Upper lobe of left lung (tissue), 6 donors: Measurements from ENCODE around the gene C1orf159. TPM values are rescaled to one million over a fixed set of nuclear protein-coding genes. Genes with fewer than 3 reads are reported as not detected.

Experiments
- ATAC-seq, 2 donors: fragments of 200-7000 bp; cut with Tn5 transposase; one replicate each; pipeline ENCODE4 v1.9.1; 2022; ENCODE audit warnings: mild to moderate bottlenecking in 2 of 2, moderate library complexity in 2 of 2; ENCODE audit not compliant: low FRiP score in 2 of 2
- DNase-seq, 2 donors: peaks; one replicate each; pipeline ENCODE4 v3.0.0-alpha.2; 2019 to 2020
- H3K27ac ChIP-seq, 4 donors: fragments of 200-600 bp; sonication (generic); one replicate each; pipeline ENCODE4 v1.5.1; 2016 to 2019
- H3K27me3 ChIP-seq, 4 donors: fragments of 200-600 bp; sonication (generic); one replicate each; pipeline ENCODE4 v1.5.1; 2017 to 2019
- H3K36me3 ChIP-seq, 4 donors: fragments of 200-600 bp; sonication (generic); one replicate each; pipeline ENCODE4 v1.5.1; 2016 to 2019
- H3K4me1 ChIP-seq, 4 donors: fragments of 200-600 bp; sonication (generic); one replicate each; pipeline ENCODE4 v1.5.1; 2018 to 2019
- H3K4me3 ChIP-seq, 4 donors: fragments of 200-600 bp; sonication (generic); one replicate each; pipeline ENCODE4 v1.5.1; 2017 to 2019; ENCODE audit warnings: mild to moderate bottlenecking in 2 of 4, moderate library complexity in 1 of 4
- H3K9me3 ChIP-seq, 4 donors: fragments of 200-600 bp; sonication (generic); one replicate each; pipeline ENCODE4 v1.5.1; 2018 to 2019
- EP300 ChIP-seq, 4 donors: sonication (generic); formaldehyde crosslinking; IDR thresholded peaks; one replicate each; pipeline ENCODE4 v1.5.1; 2017; ENCODE audit warnings: antibody characterized with exemption in 4 of 4, control low read depth in 2 of 4
- POLR2A ChIP-seq, 4 donors: fragments of 450-650 bp; IDR thresholded peaks; one replicate each; pipeline ENCODE4 v1.5.1; 2016 to 2017; ENCODE audit warnings: antibody characterized with exemption in 4 of 4, mild to moderate bottlenecking in 2 of 4
- POLR2AphosphoS5 ChIP-seq, 2 donors: sonication (generic); formaldehyde crosslinking; IDR thresholded peaks; one replicate each; pipeline ENCODE4 v1.5.1; 2017; ENCODE audit warnings: antibody characterized with exemption in 2 of 2
- WGBS, 2 donors: methylation state at CpG; one replicate each; pipeline ENCODE4 v1.1.5; 2017 to 2018; 5-methylcytosine and 5-hydroxymethylcytosine counted together
- total RNA-seq, 6 donors: library from RNA; depleted of rRNA in 4 of 6; stranded (reverse); fragments of >200 nt in 4 of 6; gene quantifications; one replicate each; pipeline versions ENCODE4 v1.1.0 to v1.2.1, GENCODE V29; 2016 to 2021
- TF ChIP-seq, protein P1 (sequence below), 6 experiments: fragments of 450-650 bp in 4 of 6; fragments of 200-600 bp in 2 of 6; sonication (generic) in 2 of 6; IDR thresholded peaks; one replicate each; pipeline ENCODE4 v1.5.1; 2016 to 2019; ENCODE audit warnings: antibody characterized with exemption in 6 of 6
- donor health status: DM: no; HTN: no; CAD: no; lungs with moderate emphysema.
- donor health status: DM: no; HTN: yes; CAD: no; lungs with severe emphysema.

The C1orf159 gene
- total RNA-seq, 6 donors from 2014 or later: 5.7 to 34.6 (median 15.2) TPM

GRCh38 chr1:1150100-1150499 is 34.2 kb upstream of the C1orf159 start:
- Histone ChIP-seq H3K27ac (no peak overlapping the region), H3K9me3 (no peaks in the 10 kb centered on the region), H3K36me3 (no peaks in the 10 kb centered on the region), H3K27me3 (no peaks in the 10 kb centered on the region), H3K4me1 (peaks cover 0 to under 1% (median under 1%) of the 10 kb centered on the region in 4 donors), H3K4me3 (no peak overlapping the region)
- 95% methylated on average over 7 of the region's 12 CpGs; no CpG with 5 or more reads in 1 of the 2 donors for WGBS, 2 donors
- TF ChIP-seq POLR2A (IDR thresholded peaks at IDR 0.05) (no peak), EP300 (IDR thresholded peaks at IDR 0.05) (no peak)
- DNase-seq (no peak), ATAC-seq (no peak)

- H3K27ac ChIP-seq: no peak overlapping the region
- no peak for ATAC-seq
- no peaks in the 10 kb centered on the region for H3K9me3 ChIP-seq
- TF ChIP-seq EP300 (IDR thresholded peaks at IDR 0.05) (no peak), POLR2A (IDR thresholded peaks at IDR 0.05) (no peak), POLR2AphosphoS5 (IDR thresholded peaks at IDR 0.05) (no peak)
- TF ChIP-seq, protein P1, sequence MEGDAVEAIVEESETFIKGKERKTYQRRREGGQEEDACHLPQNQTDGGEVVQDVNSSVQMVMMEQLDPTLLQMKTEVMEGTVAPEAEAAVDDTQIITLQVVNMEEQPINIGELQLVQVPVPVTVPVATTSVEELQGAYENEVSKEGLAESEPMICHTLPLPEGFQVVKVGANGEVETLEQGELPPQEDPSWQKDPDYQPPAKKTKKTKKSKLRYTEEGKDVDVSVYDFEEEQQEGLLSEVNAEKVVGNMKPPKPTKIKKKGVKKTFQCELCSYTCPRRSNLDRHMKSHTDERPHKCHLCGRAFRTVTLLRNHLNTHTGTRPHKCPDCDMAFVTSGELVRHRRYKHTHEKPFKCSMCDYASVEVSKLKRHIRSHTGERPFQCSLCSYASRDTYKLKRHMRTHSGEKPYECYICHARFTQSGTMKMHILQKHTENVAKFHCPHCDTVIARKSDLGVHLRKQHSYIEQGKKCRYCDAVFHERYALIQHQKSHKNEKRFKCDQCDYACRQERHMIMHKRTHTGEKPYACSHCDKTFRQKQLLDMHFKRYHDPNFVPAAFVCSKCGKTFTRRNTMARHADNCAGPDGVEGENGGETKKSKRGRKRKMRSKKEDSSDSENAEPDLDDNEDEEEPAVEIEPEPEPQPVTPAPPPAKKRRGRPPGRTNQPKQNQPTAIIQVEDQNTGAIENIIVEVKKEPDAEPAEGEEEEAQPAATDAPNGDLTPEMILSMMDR (IDR thresholded peaks at IDR 0.05): no peak
- peaks cover 0 to 8% (median 6%) of the 10 kb centered on the region in 4 donors for H3K4me1 ChIP-seq
- no peaks in the 10 kb centered on the region for H3K36me3 ChIP-seq
- H3K27me3 ChIP-seq: no peaks in the 10 kb centered on the region
- 83 to 86% methylated on average over 14 to 15 of the region's 15 CpGs for WGBS, 2 donors
- DNase-seq: peak in 1 of 2 donors; percentile 80
- H3K4me3 ChIP-seq: no peak overlapping the region
Observed at GRCh38 chr1:1149416-1149815, 33.5 kb upstream of the C1orf159 start.

DNA sequence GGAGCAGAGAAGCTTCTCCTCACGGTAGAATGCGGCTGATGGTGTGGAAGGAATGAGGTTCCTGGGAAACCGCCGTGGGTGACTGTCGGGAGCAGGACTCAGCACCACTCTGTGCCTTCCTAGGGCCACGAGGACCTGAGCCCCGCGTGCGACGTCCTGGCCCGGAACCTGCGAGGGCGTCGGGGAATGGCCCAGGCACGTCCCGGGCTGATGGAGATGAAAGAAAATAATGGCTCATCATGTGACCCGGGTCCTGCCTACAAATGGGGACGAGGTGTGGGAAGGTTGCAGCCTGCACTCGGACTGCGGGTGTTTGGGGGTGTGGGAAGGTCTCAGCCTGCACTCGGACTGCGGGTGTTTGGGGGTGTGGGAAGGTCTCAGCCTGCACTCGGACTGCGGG is 32.7 kb upstream of the C1orf159 start:
- H3K9me3 ChIP-seq: no peaks in the 10 kb centered on the region
- H3K4me1 ChIP-seq: peaks cover 0 to 14% (median 12%) of the 10 kb centered on the region in 4 donors
- H3K36me3 ChIP-seq: no peaks in the 10 kb centered on the region
- TF ChIP-seq EP300 (IDR thresholded peaks at IDR 0.05) (no peak), POLR2A (IDR thresholded peaks at IDR 0.05) (no peak)
- TF ChIP-seq, protein P1 (IDR thresholded peaks at IDR 0.05): no peak
- WGBS, 2 donors: 71 to 84% methylated on average over 11 to 24 of the region's 24 CpGs
- ATAC-seq (no peak), DNase-seq (peak in 1 of 2 donors; percentile 69)
- H3K4me3 ChIP-seq: no peak overlapping the region
- H3K27me3 ChIP-seq: no peaks in the 10 kb centered on the region
- no peak overlapping the region for H3K27ac ChIP-seq

GRCh38 chr1:1148061-1148460 is 32.2 kb upstream of the C1orf159 start:
- H3K9me3 ChIP-seq: no peaks in the 10 kb centered on the region
- DNase-seq (peak in 1 of 2 donors; percentile 63), ATAC-seq (no peak)
- no peak overlapping the region for H3K4me3 ChIP-seq
- H3K27me3 ChIP-seq: no peaks in the 10 kb centered on the region
- TF ChIP-seq, protein P1 (IDR thresholded peaks at IDR 0.05): no peak
- no peak for TF ChIP-seq POLR2AphosphoS5 (IDR thresholded peaks at IDR 0.05)
- TF ChIP-seq EP300 (IDR thresholded peaks at IDR 0.05): no peak
- TF ChIP-seq POLR2A (IDR thresholded peaks at IDR 0.05): no peak
- no peaks in the 10 kb centered on the region for H3K36me3 ChIP-seq
- no peak overlapping the region for H3K27ac ChIP-seq
- WGBS, 2 donors: 87 to 90% methylated on average over 13 of the region's 13 CpGs
- H3K4me1 ChIP-seq: peaks cover 0 to 18% (median 14%) of the 10 kb centered on the region in 4 donors

- DNase-seq (peak in 1 of 2 donors; percentile 72), ATAC-seq (no peak)
- peaks cover 0 to 18% (median 14%) of the 10 kb centered on the region in 4 donors for H3K4me1 ChIP-seq
- H3K9me3 ChIP-seq: no peaks in the 10 kb centered on the region
- H3K4me3 ChIP-seq: no peak overlapping the region
- H3K27me3 ChIP-seq: no peaks in the 10 kb centered on the region
- no peak for TF ChIP-seq POLR2A (IDR thresholded peaks at IDR 0.05)
- H3K36me3 ChIP-seq: no peaks in the 10 kb centered on the region
- WGBS, 2 donors: 92 to 98% methylated on average over 8 to 14 of the region's 15 CpGs
- H3K27ac ChIP-seq: no peak overlapping the region
Observed at GRCh38 chr1:1146596-1146995, 30.7 kb upstream of the C1orf159 start.

DNA sequence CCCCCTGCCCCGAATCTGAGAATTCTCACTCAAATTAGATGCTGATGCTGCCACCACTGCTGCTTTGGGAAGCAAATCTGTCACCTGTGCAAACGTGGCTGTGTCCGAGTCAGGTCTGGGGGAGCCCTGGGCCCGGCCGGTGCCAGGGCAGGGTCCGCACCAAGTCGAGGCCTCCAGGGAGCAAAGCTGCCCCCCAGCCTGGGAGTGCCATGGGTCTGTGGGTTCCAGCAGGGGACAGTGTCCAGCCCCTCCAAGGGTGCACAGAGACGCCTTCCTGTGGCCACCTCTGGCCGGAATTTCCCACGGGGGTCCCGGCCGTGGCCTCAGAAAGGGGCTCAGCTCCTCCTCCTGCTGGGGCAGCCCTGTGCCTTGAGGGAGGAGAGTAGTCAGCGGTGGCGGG is 30.1 kb upstream of the C1orf159 start:
- peaks cover 0 to 18% (median 14%) of the 10 kb centered on the region in 4 donors for H3K4me1 ChIP-seq
- ATAC-seq: no peak
- H3K27me3 ChIP-seq: no peaks in the 10 kb centered on the region
- no peak for TF ChIP-seq POLR2AphosphoS5 (IDR thresholded peaks at IDR 0.05)
- no peak for TF ChIP-seq POLR2A (IDR thresholded peaks at IDR 0.05)
- TF ChIP-seq EP300 (IDR thresholded peaks at IDR 0.05): no peak
- TF ChIP-seq, protein P1 (IDR thresholded peaks at IDR 0.05): no peak
- no peaks in the 10 kb centered on the region for H3K36me3 ChIP-seq
- no peak overlapping the region for H3K27ac ChIP-seq
- no peak overlapping the region for H3K4me3 ChIP-seq
- WGBS, 2 donors: 89 to 91% methylated on average over 8 to 14 of the region's 14 CpGs
- no peaks in the 10 kb centered on the region for H3K9me3 ChIP-seq
- peak in 1 of 2 donors; percentile 68 for DNase-seq
